ENCODE data around the gene STRN3.

The STRN3 gene

DNA sequence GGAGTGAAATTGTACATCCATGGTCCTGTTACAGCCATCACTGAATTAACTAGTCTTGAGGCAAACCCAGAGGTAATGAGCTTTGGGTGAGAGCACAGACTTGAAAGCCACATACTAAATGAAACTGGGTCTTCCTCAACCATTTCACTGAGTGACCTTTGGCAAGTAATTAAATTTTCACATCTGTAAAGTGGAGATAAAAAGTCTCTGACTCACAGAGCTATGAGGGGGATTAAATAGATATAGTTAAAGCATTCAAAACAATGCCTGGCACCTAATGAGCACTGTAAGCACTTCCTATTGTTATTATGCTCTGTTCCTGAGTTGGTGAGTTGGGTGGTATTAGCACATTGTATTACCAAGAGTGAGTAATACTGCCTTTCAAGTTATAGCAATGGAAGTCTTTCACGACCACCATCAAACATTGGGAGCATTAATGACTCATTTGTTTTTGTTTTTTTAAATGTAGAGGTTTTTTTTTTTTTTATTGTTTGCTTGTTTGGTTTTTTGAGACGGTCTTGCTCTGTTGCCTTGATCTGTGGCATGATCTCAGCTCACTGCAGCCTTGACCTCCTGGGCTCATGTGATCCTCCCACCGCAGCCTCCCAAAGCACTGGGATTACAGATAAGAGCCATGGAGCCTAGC lies 12.5 kb upstream of the STRN3 start:
- DNase-seq (ENCODE audit: low spot score) (no peak), FAIRE-seq (no peak)

DNA sequence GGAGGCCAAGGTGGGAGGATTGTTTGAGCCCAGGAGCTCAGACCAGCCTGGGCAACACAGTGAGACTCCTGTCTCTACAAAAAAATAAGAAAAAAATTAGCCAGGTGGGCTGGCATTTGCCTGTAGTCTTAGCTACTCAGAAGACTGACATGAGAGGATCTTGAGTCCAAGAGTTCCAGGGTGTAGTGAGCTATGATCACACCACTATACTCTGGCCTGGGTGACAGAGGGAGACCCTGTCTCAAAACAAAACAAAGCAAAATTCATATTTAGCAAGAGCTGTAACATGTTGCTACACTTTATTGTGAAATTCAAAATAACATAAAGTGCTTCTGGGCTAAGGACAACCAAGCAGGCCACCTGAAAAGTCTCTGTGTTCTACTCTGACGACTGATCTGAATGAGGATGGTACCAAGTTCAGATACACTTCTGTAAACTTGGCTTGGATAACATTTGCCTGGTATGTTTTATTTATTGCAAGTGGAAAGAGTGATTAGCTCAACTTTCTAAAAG lies 11.6 kb upstream of the STRN3 start:
- DNase-seq (ENCODE audit: low spot score), result no peak
- FAIRE-seq, result no peak

DNA sequence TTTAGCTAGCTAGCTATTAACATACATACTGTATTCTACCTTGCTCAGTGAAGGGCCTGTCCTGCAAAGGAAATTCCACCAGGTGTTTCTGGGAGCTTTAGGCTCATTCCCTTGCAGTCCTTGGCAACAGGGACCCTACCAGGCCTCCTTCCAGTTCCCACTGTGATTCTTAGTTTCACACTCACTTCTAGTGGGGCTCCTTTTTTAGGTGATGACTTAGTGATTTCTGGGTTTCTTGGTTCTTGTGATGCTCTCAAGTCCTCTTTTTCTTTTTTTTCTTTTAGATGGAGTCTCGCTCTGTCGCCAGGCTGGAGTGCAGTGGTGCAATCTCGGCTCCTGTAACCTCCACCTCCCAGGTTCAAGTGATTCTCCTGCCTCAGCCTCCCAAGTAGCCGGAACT lies 10.4 kb upstream of the STRN3 start:
- DNase-seq (ENCODE audit: low spot score), result no peak
- FAIRE-seq, result no peak

DNA sequence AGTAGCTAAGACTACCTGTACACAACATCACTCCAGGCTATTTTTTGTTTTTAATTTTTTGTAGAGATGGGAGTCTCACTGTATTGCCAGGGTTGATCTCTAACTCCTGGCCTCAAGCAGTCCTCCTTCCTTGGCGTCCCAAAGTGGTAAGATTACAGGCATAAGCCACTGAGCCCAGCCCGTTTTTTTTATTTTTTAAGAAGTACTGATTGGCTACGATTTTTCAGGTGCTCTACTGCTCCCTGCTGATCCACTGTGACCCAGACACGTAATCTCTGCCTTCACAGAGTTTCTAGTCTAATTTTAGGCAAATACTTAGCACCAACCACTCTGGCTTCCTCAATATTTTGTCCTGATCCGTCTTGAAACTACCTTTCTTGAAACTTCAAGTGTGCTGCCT lies 4.3 kb upstream of the STRN3 start:
- no peak for FAIRE-seq
- DNase-seq (ENCODE audit: low spot score), result no peak

DNA sequence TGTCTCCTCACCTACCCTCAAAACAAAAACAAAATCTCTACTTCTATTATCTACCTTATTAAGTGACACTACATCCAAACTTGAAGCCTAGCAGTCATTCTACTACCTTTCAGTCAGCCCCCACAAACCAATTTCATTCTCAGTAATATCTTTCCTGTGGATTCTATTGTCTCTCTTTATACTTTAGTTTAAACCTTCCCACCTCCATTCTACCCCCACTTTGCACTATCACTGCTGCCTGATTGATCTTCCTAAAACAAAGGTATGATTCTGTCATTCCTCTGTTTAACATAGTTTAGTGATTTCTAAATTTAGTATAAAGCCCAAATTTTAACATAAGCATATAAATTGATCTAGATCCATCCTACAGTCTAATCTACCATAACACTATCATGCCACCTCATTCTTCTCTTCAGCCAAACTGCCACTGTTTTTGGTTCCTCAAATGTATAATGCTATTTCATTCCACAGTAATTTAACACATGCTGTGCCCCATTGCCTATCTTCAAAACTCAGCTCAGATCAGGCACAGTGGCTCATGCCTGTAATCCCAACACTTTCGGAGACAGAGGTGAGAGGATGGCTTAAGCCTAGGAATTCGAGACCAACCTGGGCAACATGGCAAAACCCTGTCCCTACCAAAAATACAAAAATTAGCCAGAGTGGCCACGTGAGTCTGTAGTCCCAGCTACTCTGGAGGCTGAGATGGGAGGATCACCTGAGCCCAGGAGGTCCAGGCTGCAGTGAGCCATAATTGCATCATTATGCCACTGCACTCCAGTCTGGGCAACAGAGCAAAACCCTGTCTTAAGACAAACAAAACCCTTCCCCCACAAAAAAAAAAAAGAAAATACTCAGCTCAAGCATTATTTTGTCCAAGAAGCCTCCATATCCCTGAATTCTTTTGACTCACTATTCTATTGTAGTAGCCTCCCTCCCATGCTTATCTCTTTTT lies 3.1 kb upstream of the STRN3 start:
- FAIRE-seq (no peak), DNase-seq (ENCODE audit: low spot score) (no peak)

DNA sequence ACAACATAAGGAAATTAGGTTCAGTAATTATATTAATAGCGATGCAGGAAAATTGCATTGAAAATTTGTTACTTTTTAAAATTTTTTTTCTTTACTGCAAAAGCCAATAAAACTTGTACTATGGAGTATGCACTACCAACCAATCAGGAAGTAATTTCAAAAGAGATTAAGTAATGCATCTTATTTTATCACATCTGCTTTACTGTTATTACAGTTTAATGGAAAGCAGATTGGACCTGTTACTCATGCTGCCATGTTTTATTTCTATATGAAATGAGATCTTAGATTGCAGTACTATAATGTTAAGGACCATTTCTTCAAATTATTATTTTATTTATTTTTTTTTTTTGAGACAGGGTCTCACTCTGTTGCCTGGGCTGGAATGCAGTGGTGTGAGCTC lies 1.7 kb upstream of the STRN3 start:
- DNase-seq (ENCODE audit: low spot score) (no peak), FAIRE-seq (no peak)

DNA sequence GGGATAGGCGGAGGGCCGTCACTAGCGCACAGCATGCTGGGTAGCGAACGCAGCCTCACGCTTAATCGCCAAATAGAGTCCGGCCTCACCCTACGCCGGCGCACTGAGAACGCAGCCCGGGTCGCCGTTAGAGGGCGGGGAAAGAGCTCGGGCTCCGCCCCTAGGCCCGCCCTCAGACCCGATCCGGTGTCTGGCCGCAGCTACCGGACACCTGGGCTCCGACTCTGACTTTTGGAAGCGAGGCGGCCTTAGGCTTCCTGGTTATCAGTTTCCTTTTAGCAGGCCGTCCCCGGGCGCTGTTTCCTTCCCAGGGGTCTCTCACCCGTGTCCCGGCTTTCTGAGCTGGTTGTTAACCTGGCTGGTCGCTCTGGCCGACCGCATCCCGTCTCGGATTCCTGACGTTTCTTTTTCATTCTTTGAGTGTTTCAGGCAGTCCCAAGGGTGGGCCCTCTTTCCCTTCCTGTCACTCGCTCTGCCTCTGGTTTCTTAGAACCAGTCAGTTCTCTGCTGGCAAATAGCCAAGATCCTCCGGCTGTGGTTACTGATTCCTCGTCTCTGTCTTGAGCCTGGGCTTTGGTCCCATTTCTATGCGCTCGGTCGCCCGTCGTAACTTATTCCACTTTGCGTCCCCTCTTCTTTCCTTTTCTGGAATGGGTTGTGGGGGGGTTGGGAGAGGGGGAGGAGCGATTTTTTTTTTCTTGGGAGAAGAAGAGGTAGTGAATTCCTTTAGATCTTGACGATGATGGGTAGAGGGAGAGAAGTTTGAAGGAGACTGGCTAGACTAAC lies 464 bp upstream of the STRN3 start:
- peak; percentile 61 for FAIRE-seq

DNA sequence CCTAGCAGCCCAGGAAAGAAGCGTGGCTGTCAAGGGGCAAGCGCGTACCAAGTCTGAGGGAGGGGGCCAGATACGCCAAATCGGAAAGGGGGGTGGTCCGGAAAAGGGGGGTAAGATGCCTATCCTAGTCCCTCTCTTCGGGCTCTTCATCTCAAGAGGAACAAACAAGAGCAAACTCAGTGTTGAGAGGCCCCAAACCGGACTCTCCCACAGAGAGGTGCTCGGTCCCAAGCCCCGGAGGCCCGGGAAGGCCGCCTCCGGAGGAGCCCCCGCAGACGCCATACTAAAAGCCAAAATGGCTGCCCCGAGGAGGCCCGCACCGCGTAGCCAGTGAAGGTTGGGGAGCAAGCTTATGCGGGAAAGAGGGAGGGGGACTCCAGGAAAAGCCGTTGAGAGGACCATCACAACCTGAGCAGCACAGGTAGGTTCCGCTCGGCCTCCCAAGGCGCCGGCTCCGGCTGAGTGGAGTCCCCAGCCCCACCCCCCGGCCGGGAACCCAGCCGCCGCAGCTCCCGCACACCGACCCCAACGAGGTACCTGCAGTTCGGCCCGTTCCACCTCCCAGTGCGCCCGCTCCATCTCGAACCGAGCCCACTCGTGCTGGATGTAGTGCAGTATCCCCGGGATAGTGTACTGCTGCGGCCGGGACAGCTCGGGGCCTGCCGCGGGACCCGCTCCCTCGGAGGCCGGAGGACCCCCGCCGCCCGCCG lies 657 bp downstream of the STRN3 start, which contains the start of gene AP4S1:
TSS of gene AP4S1 (plus strand) at position 283 of the 710 bp plus-strand sequence. CDS start 40,548 bp downstream, outside the sequence.
- FAIRE-seq, result no peak
- peak; percentile 29 for DNase-seq (ENCODE audit: low spot score)

More for the DNA sequence above, 464 bp upstream of the STRN3 start:
- DNase-seq (ENCODE audit: low spot score), result peak; percentile 95

DNA sequence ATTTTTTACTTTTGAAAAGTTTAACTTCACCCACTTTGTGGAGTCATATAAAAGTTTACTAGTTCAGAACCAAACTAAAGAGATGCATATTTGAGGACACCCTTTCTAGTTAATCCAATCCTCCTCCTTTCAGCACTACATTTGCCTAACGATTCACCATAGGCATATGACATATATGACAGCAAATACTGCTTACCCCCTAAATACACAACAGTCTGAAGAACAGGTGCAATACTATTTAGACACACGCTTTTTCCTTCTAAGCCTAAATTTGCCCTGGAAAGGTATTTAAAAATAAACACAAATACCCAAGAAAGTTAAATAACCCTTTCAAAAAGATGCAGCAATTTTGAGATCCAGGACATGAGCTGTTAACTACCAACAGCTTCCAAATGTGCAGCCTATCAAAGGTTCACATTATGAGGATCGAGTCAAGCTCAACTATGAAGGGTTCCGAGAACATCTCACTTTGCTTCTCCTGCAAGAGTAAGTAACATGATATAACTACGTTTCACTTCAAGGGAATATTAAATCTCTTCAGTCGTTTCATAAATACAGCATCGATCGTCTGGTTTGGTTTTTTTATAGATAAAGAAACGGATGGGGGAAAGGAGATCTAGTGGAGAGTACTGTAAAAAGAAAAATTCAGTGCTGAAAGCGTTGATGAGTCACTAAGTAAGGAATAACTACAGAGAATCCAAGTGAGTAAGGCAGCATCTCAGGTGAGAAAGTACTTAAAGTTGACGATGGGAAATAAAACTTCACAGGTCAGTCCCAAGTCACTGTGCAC lies 1.4 kb downstream of the STRN3 start:
- FAIRE-seq (no peak), DNase-seq (ENCODE audit: low spot score) (no peak)

DNA sequence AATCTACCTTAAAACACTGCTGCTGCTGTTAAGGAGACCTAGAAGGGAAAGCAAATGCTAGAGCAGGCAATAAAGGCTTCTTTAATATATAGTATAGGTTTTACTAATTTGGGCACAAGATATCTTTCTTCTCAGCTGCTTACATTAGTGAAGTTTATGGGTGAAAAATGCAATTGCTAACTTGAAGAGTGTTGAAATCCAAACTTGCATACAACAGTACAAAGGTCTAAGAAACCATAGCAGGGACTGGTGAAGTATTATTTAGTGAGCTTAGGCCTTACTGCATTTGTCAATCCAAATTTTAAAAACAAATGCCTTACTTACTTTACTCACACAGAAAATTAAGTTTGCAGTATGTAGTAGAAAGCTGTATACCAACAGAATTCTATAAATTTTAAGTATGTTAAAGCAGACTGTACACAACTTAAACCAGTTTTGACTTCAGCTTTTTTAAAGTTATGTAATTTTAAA lies 2.1 kb downstream of the STRN3 start:
- no peak for DNase-seq (ENCODE audit: low spot score)
- FAIRE-seq, result no peak

DNA sequence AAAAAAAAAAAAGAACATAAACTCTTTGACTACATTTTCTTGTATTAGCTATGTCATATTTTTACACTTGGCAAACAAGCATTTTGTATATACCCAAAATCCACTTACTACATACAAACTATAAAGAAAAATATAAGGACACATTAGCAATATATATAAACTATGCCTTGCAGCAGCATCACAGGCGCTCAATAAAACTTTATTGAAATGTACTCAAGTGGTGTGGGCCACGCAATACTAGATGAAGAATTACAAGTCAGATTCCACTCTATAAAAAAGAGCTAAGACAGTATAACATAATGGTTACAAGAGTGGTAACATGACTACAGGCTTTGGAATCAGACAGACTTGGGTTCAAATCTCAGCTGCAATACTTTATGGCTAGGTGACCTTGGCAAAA lies 3.8 kb downstream of the STRN3 start:
- DNase-seq (ENCODE audit: low spot score) (no peak), FAIRE-seq (no peak)

DNA sequence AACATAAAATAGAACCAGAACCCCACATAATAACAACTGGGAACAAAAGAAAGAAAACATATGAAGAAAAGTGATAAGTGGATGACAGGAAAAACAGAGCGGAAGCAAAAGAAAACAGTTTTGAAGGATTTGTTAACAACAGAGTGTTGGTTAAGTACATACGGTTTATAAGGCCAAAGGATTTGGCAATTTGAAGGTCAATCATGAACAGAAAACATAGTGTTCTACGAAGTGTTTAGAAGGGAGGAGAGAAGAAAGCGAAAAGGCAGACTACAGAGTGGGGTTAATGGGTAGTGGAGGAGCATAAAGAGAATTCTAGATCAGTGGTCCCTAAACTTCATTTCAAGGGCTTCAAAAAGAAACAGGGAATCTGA lies 4.6 kb downstream of the STRN3 start:
- FAIRE-seq, result no peak
- DNase-seq (ENCODE audit: low spot score), result no peak

DNA sequence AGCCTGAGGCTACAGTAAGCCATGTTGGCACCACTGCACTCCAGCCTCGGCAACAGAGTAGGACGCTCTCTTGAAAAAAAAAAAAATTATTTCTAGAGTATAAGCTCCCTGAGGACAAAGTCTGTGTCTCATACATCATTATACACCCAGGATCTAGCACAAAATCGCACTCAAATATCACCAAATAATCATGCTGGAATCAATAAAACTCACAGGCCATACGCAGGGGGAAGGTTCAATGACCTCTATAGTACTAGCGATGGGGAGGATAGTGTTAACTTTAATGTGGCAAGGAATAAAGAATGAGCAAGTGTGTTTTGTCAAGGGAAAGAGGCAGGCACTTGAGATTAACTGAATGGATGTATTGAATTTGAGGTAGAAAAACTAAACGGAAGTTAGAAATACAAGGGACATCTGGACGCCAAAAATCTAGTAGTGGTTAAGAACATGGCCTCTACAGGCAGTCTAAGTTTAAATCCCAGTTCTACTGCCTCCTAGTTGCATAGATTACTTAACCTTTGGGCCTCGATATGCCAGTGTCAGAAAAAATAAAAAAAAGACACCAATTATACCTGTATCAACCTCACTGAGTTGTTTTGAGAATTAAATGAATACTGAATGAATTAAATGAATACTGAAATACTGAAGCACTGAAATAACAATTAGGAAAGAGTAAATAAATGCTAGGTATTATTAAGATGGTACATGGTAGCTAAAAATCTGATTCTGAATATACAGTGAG lies 5.2 kb downstream of the STRN3 start:
- no peak for FAIRE-seq
- no peak for DNase-seq (ENCODE audit: low spot score)

DNA sequence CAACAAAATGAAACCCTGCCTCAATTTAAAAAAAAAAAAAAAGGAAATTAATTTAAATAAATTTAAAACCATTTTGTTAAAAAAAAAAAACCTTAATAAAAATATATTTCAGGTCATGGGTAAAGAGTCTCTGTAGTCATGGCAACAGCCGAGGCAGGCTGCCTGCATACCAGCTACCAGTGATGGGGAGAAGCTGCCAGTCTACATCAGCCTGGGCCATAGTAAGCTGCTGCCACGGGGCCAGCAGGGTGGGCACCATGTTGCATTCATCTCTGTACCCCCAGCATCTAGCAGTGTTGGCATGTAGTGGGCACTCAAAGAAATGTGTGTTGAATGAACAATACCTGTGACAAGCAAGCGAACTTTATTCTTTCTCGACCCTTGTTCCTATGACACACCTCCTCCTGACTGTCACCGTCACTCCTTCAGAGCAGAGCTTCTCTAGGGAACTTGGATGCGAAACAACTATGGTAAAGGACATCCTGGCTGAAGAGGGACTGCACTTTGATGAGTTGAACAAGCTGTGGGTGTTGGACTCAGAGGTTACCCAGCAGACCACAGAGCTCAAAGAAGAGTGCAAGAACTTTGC lies 8.0 kb downstream of the STRN3 start:
- no peak for FAIRE-seq

DNA sequence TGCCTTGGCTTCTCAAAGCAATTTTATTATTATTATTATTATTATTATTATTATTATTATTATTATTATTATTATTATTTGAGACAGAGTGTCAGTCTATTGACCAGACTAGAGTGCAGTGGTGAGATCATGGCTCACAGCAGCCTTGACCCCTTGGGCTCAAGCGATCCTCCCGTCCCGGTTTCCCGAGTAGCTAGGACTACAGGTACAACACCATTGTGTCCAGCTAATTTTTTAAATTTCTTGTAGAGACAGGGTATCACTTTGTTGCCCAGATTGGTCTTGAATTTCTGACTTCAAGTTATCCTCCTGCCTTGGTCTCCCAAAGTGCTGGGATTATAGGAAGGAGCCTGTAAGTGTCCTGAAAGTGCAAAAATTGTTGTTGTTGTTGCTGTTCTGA lies 12.3 kb downstream of the STRN3 start:
- FAIRE-seq, result no peak

More for the DNA sequence above, 8.0 kb downstream of the STRN3 start:
- DNase-seq (ENCODE audit: low spot score), result no peak

DNA sequence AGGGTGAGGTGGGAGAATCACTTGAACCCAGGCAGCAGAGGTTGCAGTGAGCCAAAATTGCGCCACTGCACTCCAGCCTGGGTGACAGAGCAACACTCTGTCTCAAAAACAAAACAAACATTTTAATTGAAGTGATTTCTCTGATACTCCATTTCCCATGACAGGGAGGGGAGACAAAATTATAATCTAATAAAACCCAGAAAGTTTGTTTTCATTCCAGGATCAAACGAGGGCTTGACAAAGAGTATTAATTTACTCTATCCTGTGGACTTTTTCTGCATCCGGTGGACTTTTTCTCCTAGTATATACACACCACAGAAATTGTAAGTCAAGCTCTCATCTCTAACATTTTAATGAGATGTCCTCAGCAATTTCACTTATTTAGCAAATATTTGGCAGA lies 15.2 kb downstream of the STRN3 start:
- DNase-seq (ENCODE audit: low spot score), result no peak
- FAIRE-seq, result no peak

More for the DNA sequence above, 12.3 kb downstream of the STRN3 start:
- DNase-seq (ENCODE audit: low spot score), result no peak

DNA sequence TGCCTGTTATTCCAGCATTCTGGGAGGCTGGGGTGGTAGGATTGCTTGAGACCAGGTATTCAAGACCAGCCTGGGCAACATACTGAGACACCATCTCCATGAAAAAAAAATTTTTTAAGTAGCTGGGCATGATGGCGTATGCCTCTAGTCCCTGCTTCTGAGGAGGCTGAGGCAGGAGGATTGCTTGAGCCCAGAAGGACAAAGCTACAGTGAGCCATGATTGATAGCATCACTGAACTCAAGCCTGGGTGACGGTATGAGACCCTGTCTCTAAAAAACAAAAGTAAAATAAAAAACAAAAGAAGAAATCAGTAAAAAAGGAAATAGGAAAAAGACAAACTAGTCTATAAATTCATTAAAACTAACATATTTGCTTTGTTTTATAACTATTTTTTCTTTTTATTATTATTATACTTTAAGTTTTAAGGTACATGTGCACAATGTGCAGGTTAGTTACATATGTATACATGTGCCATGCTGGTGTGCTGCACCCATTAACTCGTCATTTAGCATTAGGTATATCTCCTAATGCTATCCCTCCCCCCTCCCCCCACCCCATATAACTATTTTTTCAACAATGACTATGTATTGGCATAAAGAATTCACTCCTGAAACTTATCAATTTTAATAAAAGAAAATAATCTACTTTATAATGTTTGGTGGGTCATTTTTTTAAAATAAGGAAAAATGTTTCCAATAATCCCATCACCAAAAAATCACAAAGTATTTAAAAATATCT lies 16.2 kb downstream of the STRN3 start:
- no peak for DNase-seq (ENCODE audit: low spot score)
- FAIRE-seq, result no peak

DNA sequence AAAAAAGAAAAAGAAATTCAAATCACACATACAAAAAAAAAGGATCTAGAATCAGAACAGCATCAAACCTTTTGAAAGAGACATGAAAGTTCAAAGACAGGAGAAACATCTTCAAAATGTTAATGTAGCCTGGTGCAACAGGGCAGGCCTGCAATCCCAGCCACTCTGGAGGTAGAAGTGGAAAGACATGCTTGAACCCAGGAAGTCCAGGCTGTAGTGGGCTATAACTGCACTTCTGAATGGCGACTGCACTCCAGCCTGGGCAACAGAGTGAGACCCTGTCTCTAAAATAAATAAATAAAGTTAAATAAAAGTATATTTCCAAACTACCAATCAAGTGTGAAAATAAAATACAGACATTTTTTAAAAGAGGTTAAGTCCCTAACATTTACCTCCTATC lies 19.5 kb downstream of the STRN3 start:
- no peak for FAIRE-seq

More for the DNA sequence above, 19.5 kb downstream of the STRN3 start:
- no peak for DNase-seq (ENCODE audit: low spot score)

All from urothelium cell line (cell line).